DMS79 (cell line): Measurements from ENCODE around the gene MYH7.
"Not testable (repeated sequence)": the region's sequence is repeated elsewhere in the genome, so short reads cannot be mapped to it uniquely, and the experiment has no call there.

ENCODE experiments used
- DNase-seq: peaks from one replicate; lab custom pipeline; 2025; lab: John Stamatoyannopoulos, UW

MYH7 gene

DNA sequence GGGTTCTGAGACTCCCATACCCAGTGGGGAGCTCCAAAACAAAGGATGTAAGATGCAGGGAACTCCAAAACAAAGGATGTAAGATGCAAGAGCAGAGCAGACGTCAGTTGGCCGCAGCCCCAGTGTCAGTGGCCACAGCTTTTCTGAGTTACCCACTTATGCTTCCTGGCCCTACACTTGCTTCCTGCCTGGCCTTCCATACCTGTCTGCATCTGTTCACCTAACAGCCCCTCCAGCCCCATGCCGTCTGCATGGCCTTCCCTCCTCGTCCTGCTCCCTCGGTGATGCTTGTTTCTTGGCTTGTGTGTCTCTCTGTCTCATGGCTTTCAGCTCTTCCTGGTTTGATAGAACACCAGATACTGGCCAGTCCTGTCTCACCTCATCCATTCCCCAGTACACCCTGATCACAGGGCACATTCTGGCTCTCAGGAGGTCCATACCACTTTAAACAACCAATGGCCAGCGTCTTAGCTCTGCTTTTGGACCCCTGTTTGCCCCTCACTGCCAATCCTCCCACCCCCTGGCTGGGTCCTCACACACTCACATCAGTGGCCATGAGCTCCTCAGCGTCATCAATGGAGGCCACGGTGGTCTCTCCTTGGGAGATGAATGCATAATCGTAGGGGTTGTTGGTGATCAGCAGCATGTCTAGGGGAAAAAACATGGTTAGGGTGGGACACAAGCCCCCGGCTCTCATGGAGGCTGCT is 5.3 kb downstream of the MYH7 start:
- DNase-seq = no peak

- no peak for DNase-seq
These were observed 6.6 kb downstream of the MYH7 start for GRCh38 chr14:23428686-23429495.

GRCh38 chr14:23425798-23426197 is 9.7 kb downstream of the MYH7 start:
- DNase-seq = not testable (repeated sequence)

- DNase-seq = no peak
These were observed 10.3 kb downstream of the MYH7 start for GRCh38 chr14:23425169-23425568.

GRCh38 chr14:23423657-23424056 is 11.8 kb downstream of the MYH7 start:
- DNase-seq = no peak

- DNase-seq = no peak
These were observed 13.9 kb downstream of the MYH7 start for GRCh38 chr14:23421594-23421993.

GRCh38 chr14:23419646-23420045 is 15.8 kb downstream of the MYH7 start:
- DNase-seq = not testable (repeated sequence)

DNA sequence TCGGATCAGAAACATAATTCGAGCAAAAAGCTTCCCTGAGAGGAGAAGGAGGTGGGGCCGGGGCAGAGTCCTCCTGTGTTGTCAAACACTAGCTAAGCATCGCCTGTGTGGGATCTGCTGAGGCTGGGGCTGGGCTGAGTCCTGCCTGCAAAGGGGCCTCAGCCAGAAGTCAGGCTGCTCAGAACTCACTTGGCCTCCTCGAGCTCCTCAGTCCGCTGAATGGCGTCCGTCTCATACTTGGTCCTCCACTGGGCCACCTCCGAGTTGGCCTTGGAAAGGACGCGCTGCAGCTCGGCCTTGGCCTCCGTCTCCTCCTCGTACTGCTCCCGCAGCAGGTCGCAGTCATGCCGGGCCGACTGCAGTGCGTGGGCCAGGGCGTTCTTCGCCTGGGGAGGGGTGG is 17.4 kb downstream of the MYH7 start:
- DNase-seq = no peak

- not testable (repeated sequence) for DNase-seq
These were observed 18.2 kb downstream of the MYH7 start for GRCh38 chr14:23417269-23417668.

DNA sequence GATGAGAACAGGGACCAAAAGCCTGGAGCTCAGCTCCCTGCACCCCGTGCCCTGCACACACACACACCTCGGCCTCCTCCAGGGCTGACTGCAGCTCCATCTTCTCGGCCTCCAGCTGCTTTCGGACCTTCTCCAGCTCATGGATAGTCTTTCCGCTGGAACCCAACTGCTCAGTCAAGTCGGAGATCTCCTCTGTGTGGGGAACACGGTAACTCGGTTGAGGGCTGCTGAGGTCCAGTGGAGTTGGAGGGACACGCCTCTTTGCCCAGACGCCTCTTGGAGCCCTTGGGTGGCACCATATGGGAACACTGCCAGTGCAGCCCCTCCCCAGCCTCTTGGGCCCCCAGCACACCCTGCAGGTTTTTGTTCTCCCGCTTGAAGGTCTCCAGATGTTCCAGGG is 18.7 kb downstream of the MYH7 start:
- no peak for DNase-seq

- no peak for DNase-seq
These were observed 19.4 kb downstream of the MYH7 start for GRCh38 chr14:23415821-23416778.

- DNase-seq = no peak
These were observed 20.3 kb downstream of the MYH7 start for GRCh38 chr14:23414906-23415820.

- no peak for DNase-seq
These were observed 21.2 kb downstream of the MYH7 start for GRCh38 chr14:23414254-23414653.

GRCh38 chr14:23413681-23414080 is 21.8 kb downstream of the MYH7 start:
- DNase-seq = no peak

DNA sequence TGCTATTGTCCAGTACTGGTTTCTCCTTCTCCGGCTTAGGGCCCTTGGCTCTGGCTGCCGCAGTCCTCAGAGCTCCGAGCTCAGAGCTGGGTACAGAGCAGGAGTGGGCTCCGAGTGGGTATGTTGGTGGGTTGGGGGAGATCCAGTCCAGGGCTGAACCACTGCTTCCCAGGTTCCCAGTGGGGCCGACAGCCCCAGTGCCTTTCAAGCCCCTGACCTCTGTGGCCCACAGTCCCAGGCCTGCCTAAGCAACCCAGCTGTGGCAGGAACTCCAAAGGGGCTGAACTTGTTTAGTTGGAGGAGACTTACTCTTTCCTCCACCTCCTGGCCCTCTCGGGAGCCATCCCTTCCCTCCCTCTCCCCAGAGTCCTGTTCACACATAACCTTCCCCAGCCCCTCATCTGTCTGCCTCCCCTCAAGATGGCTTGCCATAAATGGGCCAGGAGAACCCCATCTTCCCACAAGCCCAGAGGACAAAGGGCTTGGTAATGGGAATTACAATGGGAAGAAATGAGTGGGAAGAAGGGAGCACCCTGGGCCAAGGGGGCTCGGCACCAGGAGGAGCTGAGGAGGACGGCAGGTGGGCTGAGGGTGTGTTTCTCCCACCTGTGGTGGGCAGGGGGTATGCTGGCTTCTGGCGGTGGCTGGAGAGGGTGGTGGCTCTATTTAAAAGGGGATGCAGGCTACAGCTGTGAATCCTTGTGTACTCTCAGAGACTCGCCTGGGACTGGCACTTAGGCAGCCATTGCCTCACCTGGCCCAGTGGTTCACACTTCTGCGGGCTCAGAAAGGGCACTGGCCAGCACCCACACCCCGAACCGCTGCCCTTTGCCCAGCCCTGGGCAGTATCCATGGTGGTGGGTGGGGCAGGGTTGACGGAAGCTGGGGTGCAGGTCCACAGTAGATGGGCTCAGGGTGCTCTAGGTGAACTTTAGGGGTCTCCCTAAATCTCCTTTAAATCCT is 23.6 kb downstream of the MYH7 start:
- no peak for DNase-seq

DNA sequence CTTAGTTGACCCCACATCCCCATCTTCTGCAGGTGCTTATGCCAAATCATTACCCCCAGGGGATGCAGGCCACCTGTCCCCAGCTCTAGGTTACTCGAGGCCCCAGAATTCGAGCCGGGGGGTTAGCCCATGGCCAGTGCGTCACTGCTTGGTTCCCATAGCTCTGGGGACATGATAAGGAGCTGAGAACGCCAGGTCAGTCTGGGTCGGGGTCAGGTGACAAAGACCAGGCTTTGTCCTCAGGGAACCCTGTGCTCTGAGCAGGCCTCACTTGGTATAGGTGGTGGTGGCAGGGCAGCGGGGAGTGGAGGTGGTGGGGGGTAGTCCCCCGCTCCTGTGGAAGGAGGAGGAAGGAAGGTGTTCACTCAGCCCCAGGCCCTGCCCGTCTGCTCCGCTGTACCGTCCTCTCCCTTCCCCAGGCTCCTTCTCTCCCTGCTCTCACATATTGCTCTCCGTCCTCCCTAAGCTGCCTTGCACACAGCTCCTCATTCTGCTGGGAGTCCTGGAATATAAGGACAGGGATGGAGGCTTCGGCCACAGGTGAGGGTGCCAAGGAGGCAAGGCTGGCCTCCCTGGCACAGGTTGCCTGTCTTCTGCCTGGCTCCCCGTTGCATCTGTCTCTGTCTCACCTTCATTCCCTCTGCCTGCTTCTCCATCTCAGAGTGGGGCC is 25.4 kb downstream of the MYH7 start:
- DNase-seq = no peak

GRCh38 chr14:23409475-23409874 is 26.0 kb downstream of the MYH7 start:
- no peak for DNase-seq

DNA sequence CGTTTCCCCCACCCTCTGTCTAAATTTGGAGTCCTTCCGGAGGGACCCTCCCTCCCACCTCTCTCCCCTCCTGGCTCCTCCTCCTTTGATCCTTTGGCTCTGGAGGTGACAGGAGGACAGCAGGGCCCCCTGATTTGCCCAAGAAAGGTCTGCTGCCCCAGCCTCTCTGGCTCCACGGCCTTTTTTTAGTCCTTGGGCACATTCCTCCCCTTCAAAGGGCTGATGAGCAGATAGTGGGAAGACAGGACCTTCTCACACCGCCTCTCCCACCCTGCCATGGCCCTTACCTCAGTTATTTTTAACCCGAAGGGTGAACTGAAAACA is 27.2 kb downstream of the MYH7 start:
- DNase-seq = no peak

- DNase-seq = no peak
These were observed 27.7 kb downstream of the MYH7 start, which contains the start of gene MYH6 for GRCh38 chr14:23407516-23408306. MYH6 (minus strand) TSS chr14:23408273; CDS start chr14:23407223, 1,050 bp downstream.
